ENCODE results near the gene RTRAF.

RTRAF gene

DNA sequence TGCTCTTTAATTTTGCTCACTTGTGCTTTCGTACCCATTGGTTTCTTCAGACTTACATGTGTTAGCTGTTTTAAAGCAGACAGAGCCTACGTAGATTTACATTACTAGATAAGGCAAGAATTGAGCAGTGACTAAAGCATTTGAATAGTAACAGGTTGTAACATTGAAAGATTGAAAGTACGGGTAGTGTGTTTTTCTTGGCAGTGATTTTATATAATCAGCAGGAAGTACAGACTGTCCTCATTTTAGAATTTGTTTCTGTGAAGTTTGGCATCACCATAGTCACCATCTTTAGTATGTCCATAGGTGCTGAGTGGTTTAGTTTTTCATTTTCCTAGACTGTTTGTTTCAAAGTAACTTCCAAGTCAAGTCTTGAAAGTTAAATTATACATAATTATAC is 14.0 kb downstream of the RTRAF start:
- no peak for FAIRE-seq
- no peak for DNase-seq (ENCODE audit: insufficient read length, low spot score)
- TF ChIP-seq POLR2A (IDR thresholded peaks at IDR 0.05; ENCODE audit: low read depth, low read length), result no peak

GRCh38 chr14:52005625-52006024 is 16.3 kb downstream of the RTRAF start:
- no peak for TF ChIP-seq POLR2A (IDR thresholded peaks at IDR 0.05; ENCODE audit: low read depth, low read length)
- FAIRE-seq (no peak), DNase-seq (ENCODE audit: insufficient read length, low spot score) (no peak)

DNA sequence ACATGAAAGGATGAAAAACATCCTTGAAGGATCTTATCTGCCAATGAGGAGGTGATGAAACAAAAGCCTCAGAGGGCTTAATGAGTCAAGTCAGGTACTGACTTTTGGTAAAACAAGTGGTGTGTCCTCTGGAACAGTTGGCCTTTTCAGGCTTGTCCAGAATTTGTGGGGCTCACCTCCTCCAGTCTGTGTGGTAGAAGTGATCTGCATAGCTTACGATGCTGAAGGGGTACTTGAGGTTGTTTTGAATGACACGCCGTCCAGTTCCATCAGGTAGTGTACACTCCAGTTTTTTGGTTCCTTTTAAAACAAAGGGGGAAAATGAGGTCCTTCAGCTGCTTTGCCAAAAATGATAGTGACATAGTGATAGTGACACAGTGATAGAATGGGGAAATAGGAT is 17.0 kb downstream of the RTRAF start:
- FAIRE-seq (no peak), DNase-seq (ENCODE audit: insufficient read length, low spot score) (no peak)
- no peak for TF ChIP-seq POLR2A (IDR thresholded peaks at IDR 0.05; ENCODE audit: low read depth, low read length)

GRCh38 chr14:52007211-52007610 is 17.9 kb downstream of the RTRAF start:
- no peak for TF ChIP-seq POLR2A (IDR thresholded peaks at IDR 0.05; ENCODE audit: low read depth, low read length)
- FAIRE-seq (no peak), DNase-seq (ENCODE audit: insufficient read length, low spot score) (no peak)

- TF ChIP-seq POLR2A (IDR thresholded peaks at IDR 0.05; ENCODE audit: low read depth, low read length), result no peak
- FAIRE-seq, result no peak
Measured at GRCh38 chr14:52007637-52008036, 18.3 kb downstream of the RTRAF start.

GRCh38 chr14:52008136-52008535 is 18.8 kb downstream of the RTRAF start:
- TF ChIP-seq POLR2A (IDR thresholded peaks at IDR 0.05; ENCODE audit: low read depth, low read length), result no peak
- no peak for DNase-seq (ENCODE audit: insufficient read length, low spot score)
- no peak for FAIRE-seq

More at GRCh38 chr14:52007637-52008036, 18.3 kb downstream of the RTRAF start:
- DNase-seq (ENCODE audit: insufficient read length, low spot score), result no peak

DNA sequence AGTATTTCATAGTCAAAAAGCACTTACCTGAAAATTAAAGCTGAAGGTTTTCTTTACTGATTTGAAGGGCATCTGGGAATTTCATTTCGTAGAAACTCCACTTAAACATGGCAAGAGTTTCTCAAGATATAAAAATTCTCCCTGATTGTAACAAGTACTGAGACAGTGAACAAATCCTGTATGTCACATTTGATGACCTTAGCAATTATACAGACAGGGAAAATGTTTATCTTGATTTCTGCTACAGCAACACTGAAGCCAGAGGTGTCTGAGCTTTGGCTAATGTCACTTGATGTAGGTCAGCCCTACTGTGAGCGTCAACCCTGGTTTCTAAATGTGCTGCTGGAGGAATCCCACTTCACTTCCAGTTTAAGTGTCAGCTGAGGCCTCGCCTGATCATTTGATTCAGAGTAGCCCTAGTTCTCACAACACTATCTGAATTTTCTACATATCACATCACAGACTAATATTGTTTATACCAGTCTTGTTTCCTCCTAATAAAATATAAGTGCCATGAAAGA is 20.9 kb downstream of the RTRAF start:
- no peak for TF ChIP-seq POLR2A (IDR thresholded peaks at IDR 0.05; ENCODE audit: low read depth, low read length)
- FAIRE-seq, result no peak

GRCh38 chr14:52011523-52011922 is 22.2 kb downstream of the RTRAF start:
- DNase-seq (ENCODE audit: insufficient read length, low spot score) (no peak), FAIRE-seq (no peak)
- TF ChIP-seq POLR2A (IDR thresholded peaks at IDR 0.05; ENCODE audit: low read depth, low read length), result no peak

More for the DNA sequence above, 20.9 kb downstream of the RTRAF start:
- DNase-seq (ENCODE audit: insufficient read length, low spot score), result no peak

GRCh38 chr14:52012635-52013034 is 23.3 kb downstream of the RTRAF start:
- FAIRE-seq (no peak), DNase-seq (ENCODE audit: insufficient read length, low spot score) (no peak)
- TF ChIP-seq POLR2A (IDR thresholded peaks at IDR 0.05; ENCODE audit: low read depth, low read length), result no peak

- DNase-seq (ENCODE audit: insufficient read length, low spot score) (no peak), FAIRE-seq (no peak)
- no peak for TF ChIP-seq POLR2A (IDR thresholded peaks at IDR 0.05; ENCODE audit: low read depth, low read length)
Measured at GRCh38 chr14:52013984-52014600, 24.7 kb downstream of the RTRAF start.

DNA sequence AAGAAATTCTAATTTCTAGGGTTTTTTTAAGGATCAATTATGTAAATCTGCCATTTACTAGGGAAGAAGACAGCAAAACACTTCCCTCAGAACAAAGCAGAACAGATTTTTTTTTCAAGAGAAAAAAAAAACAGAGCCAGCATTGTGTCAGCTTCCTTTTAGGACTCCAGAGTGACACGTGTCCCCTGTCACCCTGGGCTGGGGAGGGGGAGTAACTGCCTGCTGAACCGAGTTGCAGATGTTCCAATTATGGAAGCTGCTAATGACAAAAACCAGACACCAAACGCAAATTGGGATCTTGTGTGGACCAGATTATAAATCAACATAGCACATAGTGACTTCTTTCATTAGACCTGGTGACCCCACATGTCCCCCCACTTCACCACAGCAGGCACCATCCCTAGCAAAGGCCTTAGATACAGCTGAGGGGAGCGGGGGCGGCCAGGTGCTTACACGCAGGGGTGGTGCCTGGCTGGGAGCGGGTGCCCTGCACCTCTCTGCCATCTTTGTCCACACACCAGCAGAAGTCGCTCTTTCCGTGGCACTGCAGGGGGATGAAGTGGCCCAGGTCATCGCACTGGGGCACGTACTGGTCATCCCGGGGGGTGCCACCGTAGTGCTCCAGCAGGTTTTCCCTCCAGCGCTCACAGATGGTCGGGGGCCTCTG is 25.4 kb downstream of the RTRAF start:
- FAIRE-seq, result no peak
- DNase-seq (ENCODE audit: insufficient read length, low spot score), result no peak
- no peak for TF ChIP-seq POLR2A (IDR thresholded peaks at IDR 0.05; ENCODE audit: low read depth, low read length)

DNA sequence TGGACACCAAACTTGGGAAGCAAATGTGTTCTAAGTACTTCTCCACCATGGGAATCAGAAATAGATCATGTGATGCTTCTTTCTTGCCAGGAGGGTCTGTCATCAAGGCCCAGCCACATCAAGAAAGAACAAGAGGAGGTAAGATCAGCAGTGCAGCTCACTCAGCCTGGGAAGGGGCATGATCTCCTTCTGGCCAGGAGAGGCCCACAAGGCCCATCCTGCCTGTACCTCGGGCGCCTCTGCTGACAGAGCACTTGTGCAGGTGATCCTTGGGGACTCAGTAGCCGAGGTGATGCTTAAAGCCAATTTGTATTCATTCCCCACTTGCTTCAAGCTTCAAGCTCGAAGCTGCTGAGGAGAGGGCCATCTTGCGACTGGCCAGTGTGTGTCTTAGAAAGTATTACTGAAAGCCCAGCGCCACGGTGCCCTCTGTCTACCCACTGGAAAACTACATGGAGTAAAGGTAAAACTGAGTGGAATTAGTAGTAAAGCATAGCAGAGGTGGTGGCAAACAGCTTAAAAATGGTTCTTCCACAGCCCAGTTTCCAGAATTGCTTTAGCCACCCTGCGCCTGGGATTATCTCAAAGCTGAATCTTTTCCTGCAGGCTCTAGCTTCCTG is 26.2 kb downstream of the RTRAF start:
- no peak for TF ChIP-seq POLR2A (IDR thresholded peaks at IDR 0.05; ENCODE audit: low read depth, low read length)
- FAIRE-seq (no peak), DNase-seq (ENCODE audit: insufficient read length, low spot score) (no peak)

DNA sequence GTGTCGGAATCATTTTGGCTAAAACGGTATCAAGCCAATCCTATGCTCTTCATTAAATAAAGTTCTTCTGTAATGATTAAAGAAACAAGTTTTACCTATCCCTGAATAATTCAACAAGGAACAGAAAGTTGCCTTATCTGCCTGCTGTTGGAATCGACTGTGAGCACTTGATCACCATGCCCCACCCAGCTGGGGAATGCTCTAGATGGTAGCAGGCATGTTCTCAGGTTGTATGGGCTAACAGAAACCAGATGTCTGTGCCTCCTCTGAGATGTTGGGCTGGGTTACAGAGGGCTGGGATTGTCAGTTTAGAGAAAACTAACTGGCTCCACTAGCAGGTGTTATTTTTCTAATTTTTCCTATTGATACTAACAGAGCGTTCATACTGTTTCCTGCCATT is 28.9 kb downstream of the RTRAF start:
- no peak for FAIRE-seq

DNA sequence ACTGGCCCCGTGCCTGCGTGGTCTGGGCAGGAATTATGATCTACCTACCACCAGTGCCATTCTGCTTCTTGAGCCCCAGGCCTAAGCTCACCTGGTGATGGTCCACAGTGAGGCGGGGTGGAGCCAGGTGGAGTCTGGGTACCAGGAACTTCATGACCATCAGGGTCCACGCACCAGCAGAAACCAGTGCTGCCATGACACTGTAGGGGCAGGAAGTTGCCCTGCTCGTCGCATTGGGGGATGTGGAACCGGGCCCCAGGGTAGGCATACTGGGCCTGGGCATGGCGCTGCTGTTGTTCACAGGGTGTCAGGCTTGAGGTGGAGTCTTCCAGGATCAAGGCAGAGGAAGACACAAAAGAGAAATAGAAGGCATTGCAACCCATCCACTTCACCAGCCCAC is 29.6 kb downstream of the RTRAF start:
- FAIRE-seq, result no peak
- no peak for DNase-seq (ENCODE audit: insufficient read length, low spot score)
- TF ChIP-seq POLR2A (IDR thresholded peaks at IDR 0.05; ENCODE audit: low read depth, low read length), result no peak

More for the DNA sequence above, 28.9 kb downstream of the RTRAF start:
- TF ChIP-seq POLR2A (IDR thresholded peaks at IDR 0.05; ENCODE audit: low read depth, low read length), result no peak
- DNase-seq (ENCODE audit: insufficient read length, low spot score), result no peak

Measured in H54 (cell line).